Measurements from ENCODE around the gene SPON1.

- TF ChIP-seq POLR2A (IDR thresholded peaks at IDR 0.05) (no peak), CTCF (IDR thresholded peaks at IDR 0.05) (no peak), POLR2AphosphoS5 (IDR thresholded peaks at IDR 0.05) (no peak), EP300 (IDR thresholded peaks at IDR 0.05) (no peak)
These were observed 112.9 kb downstream of the SPON1 start for GRCh38 chr11:14075118-14076078.
